DMS53 treated with DMSO at 0.1 percent for 48 hours (cell line): ENCODE results near the gene MOB3B.
A peak's percentile ranks its signal among the peaks of the same experiment; 100 is the strongest.

Experiments used
- DNase-seq: peaks from one replicate; lab custom pipeline; 2025; ENCODE audit not compliant: unreplicated experiment; lab: John Stamatoyannopoulos, UW

MOB3B gene

DNA sequence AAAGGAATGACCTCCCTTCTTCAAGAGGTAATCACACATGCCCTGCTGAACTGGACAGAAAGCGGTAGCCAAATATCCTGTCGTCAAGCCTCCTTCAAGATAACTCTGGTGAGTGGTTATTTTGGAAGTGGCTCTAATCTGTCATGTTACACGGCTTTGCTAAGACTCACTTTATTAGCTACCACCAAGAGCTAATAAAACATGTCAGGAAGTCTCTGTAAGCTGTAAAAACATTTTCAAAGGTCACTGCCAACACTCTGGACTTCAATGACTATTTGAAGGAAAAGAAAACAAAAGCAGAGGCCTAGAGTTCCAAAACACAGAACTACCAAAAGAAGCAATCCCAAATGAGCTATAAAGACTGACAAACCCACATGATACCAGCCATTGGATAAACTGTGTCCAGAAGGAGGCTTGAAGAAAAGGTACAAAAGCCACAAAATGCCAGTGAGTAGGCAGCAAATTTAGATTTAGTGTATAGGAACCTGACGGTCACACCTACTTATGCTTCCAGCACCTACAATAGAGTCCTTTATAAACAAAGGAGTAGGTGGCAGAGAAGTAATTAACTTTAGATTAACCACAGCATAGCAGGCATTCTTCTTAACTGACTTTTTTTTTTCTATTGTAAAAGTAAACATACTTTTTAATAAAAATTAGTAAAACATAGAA lies 135.3 kb downstream of the MOB3B start:
- DNase-seq, result no peak

GRCh38 chr9:27393054-27393846 lies 136.4 kb downstream of the MOB3B start:
- no peak for DNase-seq

DNA sequence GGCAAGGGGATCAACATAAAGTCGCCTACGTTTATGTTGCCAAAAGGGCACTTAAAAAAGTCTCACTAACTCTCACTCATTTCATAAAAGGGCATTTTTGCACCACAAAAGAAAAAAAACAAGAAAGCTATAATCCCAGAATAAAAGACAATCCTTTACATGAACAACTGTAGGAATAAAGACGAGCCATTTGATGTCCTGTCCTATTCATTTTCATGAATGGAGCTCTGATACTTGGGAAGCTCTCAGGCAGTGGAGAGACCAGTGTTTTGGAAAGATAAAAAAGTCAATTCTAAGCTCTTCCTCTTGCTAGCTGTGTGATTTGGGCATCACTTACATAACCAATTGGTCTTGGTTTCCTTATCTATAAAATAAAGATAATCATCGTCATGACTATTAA lies 137.2 kb downstream of the MOB3B start:
- DNase-seq, result no peak

- DNase-seq, result no peak
These were observed 138.3 kb downstream of the MOB3B start for GRCh38 chr9:27391040-27391895.

DNA sequence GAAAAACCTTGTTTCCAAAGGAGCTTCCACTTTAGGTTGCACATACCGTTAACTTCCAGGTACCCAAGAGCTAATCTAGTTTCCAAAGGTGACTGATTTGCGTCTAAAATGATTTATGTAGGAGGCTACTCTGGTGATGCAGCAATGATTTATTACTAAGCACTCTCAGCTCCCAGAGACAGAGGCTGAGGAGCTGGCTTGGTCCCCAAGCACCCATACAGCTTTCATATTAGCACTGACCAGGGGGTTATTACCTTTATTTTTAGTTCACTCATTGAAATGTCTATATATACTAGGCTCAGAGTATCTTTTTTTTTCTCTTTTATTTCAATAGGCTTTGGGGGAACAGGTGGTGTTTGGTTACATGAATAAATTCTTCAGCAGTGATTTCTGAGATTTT lies 141.5 kb downstream of the MOB3B start:
- no peak for DNase-seq

DNA sequence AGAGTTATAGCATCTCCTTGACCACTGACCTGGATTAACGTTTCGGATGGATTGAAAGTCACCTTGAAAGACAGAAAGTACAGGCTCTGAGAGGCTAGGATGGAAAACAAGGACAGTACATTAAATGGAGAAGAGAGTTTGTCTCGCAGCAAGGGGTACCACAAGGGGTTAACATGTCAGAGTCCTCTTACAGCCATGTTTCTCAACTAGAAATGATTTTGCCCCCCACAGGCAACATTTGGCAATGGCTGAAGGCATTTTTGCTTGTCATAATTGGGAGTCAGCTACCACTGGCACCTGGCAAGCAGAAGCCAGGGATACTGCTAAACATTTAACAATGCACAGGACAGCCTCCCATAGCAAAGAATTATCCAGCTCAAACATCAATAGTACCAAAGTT lies 141.9 kb downstream of the MOB3B start:
- DNase-seq, result no peak

GRCh38 chr9:27386571-27387091 lies 143.0 kb downstream of the MOB3B start:
- no peak for DNase-seq

DNA sequence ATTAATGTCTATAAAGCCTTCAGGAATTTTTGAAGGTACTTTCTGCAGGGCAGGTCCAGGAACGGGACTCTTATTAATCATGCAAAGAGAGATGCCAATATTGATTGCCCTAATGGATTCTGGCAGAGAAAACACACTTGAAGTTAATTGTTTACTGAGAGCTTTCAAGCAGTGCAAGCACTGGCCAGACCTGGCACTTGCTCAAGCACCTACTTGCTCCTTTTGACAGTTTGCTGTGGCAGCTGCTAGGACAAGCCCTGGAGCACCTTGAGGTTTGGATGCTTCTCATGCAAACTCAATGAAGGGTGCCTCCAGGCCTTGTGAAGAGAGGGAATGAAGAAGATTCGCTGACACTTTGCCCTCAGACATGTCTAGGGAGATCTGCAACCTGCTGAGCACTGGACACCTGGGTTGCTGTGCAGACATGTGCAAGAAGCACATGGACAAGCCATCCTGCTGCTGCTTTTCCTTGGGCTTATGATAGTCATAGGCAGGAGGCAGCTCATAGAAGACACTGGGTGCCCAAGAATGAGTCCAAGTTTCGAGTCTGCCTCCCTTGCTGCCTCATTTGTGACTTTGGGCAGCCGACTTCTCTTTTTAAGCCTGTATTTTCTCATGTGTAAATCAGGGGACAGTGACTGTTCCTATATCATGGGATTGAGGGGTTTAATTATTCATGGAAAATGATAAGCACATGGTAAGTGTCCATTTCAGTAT lies 143.8 kb downstream of the MOB3B start:
- DNase-seq, result no peak

- DNase-seq, result no peak
These were observed 145.2 kb downstream of the MOB3B start for GRCh38 chr9:27384262-27385014.

- no peak for DNase-seq
These were observed 146.1 kb downstream of the MOB3B start for GRCh38 chr9:27383524-27383923.

DNA sequence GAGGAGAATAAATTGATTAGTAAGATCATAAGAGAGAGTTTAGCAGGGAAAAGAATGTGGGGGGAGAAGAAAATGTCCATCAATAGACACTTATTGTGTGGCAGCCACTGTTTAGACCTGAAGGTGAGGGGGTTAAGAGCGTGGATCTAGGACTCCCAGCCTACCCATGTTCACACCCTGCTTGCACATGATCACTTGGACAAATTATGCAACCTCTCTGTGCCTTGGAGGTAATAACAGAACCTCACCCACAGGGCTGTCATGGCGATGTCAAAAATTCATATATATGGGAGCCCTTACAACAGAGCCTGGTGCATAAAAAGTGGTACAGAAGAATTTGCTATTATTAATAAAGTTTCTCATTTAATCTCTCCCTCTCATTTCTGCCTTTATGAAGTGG lies 146.6 kb downstream of the MOB3B start:
- DNase-seq, result no peak

GRCh38 chr9:27382308-27382707 lies 147.3 kb downstream of the MOB3B start:
- no peak for DNase-seq

GRCh38 chr9:27379311-27380251 lies 150.0 kb downstream of the MOB3B start:
- no peak for DNase-seq

GRCh38 chr9:27377811-27378456 lies 151.7 kb downstream of the MOB3B start:
- no peak for DNase-seq

DNA sequence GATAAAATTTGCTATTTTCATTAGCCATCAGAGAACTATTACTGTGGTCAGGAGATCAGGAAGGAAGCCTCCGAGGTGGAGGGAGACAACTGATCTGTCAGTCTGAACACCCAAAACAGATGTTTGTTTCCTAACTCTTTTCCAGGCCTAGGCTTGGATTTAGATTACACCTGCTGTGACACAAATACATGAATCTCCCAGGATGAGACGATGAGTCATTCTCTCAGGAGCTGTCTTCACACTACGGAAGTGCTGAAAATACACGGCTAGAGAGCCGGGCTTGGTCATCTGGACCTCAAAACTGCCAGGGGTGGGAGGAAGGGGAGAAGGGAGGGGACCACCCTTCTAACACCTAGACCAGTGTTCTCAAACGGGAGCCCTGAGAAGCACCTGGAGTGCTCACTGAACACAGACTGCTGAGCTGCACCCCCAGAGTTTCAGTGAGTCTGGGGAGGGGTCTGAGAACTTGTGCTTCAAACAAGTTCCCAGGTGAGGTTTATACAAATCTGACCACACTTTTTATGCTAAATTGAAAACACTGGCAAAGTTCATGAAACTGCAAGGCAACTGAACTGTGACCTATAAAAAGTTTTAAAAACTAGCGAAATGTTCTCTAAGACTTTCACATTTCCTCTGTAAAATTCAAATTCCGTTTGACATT lies 152.3 kb downstream of the MOB3B start:
- peak; percentile 75 for DNase-seq

DNA sequence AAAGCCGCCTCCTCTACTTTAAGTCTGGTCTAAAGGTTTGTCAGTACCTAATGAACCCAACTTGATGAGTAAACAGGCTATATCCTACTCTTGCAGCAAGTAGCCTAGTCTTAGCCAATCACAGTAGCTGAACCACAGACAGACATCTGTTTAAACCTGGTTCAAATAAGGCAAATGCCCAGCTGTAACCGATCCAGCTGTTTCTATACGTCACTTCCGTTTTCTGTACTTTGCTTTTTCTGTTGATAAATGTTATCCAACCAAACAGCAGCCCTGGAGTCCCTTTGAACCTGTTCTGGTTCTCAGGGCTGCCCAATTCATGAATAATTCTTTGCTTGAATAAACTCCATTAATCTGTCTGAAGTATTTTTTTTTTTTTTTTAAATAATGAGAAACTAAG lies 155.8 kb downstream of the MOB3B start:
- no peak for DNase-seq

DNA sequence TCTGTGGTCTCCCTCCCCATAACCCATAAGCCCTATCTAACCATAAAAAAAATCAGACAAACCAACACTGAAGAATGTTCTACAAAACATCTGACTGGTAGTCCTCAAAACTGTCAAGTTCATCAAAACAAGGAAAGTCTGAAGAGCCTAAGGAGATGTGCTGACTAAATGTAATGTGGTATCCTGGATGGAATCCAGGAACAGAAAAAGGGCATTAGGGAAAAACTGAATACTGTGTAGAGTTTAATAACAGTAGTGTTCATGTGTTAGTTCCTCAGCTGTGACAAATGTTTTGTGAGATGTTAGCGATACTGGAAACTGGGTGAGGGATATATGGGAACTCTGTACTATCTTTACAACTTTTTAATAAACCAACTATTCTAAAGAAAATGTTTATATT lies 157.0 kb downstream of the MOB3B start:
- DNase-seq, result no peak

GRCh38 chr9:27371382-27371781 lies 158.2 kb downstream of the MOB3B start:
- no peak for DNase-seq
